ENCODE results near the gene GPATCH1. TPM values are rescaled to one million over a fixed set of nuclear protein-coding genes. Genes with fewer than 3 reads are reported as not detected.

Gene GPATCH1
- total and polyA plus RNA-seq, 2 of the 13 experiments (the other 11 are each of a cell fraction or from before 2014, with no cell fraction given), result 6.8 to 6.9 TPM

DNA sequence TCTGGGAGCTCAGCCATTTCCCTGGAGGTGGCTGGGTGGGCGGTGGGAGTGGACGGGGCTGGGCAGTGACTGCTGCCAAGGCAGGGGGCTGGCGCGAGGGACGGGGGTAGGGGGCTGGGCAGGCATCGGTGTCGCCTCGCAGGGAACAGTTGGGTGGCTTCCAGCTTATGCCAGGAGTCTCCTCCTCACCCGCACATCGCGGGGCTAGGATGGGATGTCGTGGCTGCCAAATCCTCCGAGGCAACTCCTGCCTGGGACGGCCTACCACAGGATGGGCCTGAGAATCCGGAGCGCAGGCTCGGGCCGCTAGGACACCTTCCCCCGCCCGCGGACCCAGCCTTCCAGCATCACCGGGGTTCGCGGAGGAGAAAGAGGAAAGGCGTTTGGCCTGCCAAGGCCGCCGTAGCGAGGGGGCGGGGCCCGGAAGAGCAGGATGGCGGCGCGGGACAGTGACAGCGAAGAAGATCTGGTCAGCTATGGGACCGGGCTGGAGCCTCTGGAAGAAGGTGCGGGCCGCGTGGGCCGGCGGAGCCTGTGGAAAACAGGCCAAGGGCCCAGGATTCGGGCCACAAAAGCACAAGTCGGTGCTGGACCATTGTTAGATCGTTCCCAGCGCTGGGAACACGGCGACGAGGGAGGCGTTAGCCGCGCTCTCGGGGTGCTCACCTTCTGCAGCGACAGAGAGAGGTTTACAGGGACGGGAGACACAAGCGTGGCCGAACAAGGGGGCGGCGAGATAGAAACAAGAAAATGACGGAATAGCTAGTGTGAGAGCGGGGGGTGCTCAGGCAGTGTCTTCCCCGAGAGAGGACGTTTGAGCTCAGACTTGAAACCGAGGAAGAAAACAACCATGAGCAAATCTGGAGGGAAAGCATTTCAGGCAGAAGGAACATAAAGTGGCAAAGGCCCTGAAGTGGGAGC, at the start of gene GPATCH1 (continued):
- TF ChIP-seq, protein P1, sequence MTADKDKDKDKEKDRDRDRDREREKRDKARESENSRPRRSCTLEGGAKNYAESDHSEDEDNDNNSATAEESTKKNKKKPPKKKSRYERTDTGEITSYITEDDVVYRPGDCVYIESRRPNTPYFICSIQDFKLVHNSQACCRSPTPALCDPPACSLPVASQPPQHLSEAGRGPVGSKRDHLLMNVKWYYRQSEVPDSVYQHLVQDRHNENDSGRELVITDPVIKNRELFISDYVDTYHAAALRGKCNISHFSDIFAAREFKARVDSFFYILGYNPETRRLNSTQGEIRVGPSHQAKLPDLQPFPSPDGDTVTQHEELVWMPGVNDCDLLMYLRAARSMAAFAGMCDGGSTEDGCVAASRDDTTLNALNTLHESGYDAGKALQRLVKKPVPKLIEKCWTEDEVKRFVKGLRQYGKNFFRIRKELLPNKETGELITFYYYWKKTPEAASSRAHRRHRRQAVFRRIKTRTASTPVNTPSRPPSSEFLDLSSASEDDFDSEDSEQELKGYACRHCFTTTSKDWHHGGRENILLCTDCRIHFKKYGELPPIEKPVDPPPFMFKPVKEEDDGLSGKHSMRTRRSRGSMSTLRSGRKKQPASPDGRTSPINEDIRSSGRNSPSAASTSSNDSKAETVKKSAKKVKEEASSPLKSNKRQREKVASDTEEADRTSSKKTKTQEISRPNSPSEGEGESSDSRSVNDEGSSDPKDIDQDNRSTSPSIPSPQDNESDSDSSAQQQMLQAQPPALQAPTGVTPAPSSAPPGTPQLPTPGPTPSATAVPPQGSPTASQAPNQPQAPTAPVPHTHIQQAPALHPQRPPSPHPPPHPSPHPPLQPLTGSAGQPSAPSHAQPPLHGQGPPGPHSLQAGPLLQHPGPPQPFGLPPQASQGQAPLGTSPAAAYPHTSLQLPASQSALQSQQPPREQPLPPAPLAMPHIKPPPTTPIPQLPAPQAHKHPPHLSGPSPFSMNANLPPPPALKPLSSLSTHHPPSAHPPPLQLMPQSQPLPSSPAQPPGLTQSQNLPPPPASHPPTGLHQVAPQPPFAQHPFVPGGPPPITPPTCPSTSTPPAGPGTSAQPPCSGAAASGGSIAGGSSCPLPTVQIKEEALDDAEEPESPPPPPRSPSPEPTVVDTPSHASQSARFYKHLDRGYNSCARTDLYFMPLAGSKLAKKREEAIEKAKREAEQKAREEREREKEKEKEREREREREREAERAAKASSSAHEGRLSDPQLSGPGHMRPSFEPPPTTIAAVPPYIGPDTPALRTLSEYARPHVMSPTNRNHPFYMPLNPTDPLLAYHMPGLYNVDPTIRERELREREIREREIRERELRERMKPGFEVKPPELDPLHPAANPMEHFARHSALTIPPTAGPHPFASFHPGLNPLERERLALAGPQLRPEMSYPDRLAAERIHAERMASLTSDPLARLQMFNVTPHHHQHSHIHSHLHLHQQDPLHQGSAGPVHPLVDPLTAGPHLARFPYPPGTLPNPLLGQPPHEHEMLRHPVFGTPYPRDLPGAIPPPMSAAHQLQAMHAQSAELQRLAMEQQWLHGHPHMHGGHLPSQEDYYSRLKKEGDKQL (CRISPR knock-in tag; IDR thresholded peaks at IDR 0.05; ENCODE audit: low read depth), result 0 out of 2 replicates have a peak, but pooled peaks have one; percentile 66
- TF ChIP-seq FIP1L1 (IDR thresholded peaks at IDR 0.05; ENCODE audit: borderline replicate concordance, insufficient read depth, low read depth, low read length) (no peak), ZNF768 (CRISPR knock-in tag; IDR thresholded peaks at IDR 0.05) (peak; percentile 75), ARID2 (CRISPR knock-in tag; IDR thresholded peaks at IDR 0.05; ENCODE audit: borderline replicate concordance) (peak; percentile 77; the same call in 1 of the 2 replicates), ZNF329 (CRISPR knock-in tag; IDR thresholded peaks at IDR 0.05; ENCODE audit: low read depth) (0 out of 2 replicates have a peak, but pooled peaks have one; percentile 20)
- TF ChIP-seq, protein P2, sequence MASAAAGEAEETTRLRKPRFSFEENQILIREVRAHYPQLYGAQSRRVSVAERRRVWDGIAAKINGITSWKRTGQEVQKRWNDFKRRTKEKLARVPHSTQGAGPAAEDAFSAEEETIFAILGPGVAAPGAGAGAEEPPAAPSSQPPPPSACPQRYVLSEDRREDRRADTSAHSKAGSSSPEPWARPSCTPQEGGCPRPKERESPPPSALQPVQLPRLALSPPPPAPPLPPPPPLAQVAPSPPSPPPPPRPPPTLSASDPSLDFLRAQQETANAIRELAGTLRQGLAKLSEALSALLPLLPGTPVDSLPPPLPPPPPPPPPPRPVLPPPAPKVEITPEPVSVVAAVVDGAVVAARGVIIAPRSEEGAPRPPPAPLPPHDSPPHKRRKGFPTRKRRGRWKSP (CRISPR knock-in tag; IDR thresholded peaks at IDR 0.05), result 0 out of 2 replicates have a peak, but pooled peaks have one; percentile 37
